Measurements from ENCODE around the gene MEN1. TPM values are rescaled to one million over a fixed set of nuclear protein-coding genes. Genes with fewer than 3 reads are reported as not detected.

Gene MEN1
- total RNA-seq, 1 donor from 2014 or later = 23.5 TPM

- H3K4me3 ChIP-seq (ENCODE audit: low read depth, low read length) = no peak overlapping the region
- TF ChIP-seq, protein P1, sequence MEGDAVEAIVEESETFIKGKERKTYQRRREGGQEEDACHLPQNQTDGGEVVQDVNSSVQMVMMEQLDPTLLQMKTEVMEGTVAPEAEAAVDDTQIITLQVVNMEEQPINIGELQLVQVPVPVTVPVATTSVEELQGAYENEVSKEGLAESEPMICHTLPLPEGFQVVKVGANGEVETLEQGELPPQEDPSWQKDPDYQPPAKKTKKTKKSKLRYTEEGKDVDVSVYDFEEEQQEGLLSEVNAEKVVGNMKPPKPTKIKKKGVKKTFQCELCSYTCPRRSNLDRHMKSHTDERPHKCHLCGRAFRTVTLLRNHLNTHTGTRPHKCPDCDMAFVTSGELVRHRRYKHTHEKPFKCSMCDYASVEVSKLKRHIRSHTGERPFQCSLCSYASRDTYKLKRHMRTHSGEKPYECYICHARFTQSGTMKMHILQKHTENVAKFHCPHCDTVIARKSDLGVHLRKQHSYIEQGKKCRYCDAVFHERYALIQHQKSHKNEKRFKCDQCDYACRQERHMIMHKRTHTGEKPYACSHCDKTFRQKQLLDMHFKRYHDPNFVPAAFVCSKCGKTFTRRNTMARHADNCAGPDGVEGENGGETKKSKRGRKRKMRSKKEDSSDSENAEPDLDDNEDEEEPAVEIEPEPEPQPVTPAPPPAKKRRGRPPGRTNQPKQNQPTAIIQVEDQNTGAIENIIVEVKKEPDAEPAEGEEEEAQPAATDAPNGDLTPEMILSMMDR (conservative IDR thresholded peaks at IDR 0.05; ENCODE audit: low read depth, low read length) = no peak
- DNase-seq (ENCODE audit: low read depth) = no peak
Measured at GRCh38 chr11:64839887-64840782, 29.8 kb upstream of the MEN1 start.

DNA sequence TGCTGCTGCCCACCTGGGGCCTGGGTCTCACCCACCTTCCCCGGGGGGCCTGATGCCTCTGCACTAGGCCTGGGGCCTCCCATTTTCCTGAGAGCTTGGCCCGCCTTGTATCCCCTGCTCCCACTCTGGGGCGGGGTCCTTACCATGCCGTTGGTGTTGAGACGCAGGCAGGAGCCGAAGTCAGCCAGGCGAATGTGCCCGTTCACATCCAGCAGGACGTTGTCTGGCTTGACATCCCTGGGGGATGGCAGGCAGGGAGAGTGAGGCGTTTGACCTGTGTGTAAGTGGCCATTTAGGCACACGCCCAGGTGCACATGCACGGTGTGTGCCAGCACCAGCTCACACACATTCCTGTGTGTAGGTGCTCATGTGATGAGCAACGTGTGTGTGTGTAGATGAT lies 29.0 kb upstream of the MEN1 start:
- no peak for DNase-seq (ENCODE audit: low read depth)
- no peak overlapping the region for H3K4me3 ChIP-seq (ENCODE audit: low read depth, low read length)
- TF ChIP-seq, protein P1 (conservative IDR thresholded peaks at IDR 0.05; ENCODE audit: low read depth, low read length) = no peak

- TF ChIP-seq, protein P1 (conservative IDR thresholded peaks at IDR 0.05; ENCODE audit: low read depth, low read length) = no peak
- no peak for DNase-seq (ENCODE audit: low read depth)
- no peak overlapping the region for H3K4me3 ChIP-seq (ENCODE audit: low read depth, low read length)
Measured at GRCh38 chr11:64838600-64839334, 28.4 kb upstream of the MEN1 start.

DNA sequence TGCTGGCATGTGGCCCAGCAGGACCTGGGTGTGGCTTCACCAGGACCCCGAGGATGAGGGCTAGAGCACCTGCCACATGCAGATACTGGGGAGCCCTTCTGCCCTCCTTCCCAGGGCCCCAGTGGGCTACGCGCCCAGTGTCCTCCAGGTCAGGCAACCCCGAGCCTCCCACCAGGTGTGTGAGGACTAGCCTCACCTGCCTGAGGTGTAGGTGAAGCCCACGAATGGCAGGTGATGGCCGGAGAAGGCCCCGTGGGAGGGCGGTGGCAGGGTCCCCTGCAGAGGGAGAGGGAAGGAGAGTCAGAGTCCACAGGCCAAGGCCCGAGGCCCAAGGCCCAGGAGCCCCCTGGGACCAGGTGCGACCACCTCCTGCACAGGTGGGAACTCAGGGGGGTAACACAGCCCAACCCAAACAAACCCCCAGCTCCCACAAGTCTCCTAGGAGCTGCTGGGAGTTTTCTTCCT lies 27.6 kb upstream of the MEN1 start:
- no peak overlapping the region for H3K4me3 ChIP-seq (ENCODE audit: low read depth, low read length)
- DNase-seq (ENCODE audit: low read depth) = no peak
- TF ChIP-seq, protein P1 (conservative IDR thresholded peaks at IDR 0.05; ENCODE audit: low read depth, low read length) = no peak

DNA sequence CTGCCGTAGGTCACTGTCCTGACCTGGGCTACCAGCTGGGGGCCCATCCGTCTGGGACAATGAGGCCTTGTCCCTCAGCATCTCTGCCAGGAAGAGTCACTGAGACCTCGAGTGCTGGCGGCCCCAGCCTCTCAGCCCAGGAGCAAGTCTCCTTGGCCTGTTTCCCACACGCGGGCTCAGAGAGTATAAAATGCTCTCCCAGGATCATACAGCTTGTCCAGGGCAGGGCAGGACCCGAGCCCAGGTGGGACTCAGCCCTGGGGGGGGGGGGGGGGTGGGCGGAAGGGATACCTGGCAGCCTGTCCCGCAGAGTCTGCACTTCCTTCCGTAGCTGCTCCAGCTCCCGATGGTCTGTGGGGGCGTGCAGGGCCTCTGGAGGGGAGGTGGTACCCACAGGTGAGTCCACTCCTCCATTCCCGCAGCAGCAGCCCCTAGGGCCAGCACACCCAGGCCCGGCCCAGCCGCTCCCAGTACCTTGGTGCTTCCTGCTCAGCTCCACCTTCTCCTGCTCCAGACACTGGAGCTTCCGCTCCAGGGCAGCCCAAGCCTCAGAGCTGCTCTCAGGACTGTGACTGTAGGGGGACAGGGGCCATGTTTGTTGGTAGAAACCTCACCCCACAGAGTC lies 26.2 kb upstream of the MEN1 start:
- DNase-seq (ENCODE audit: low read depth) = no peak
- TF ChIP-seq, protein P1 (conservative IDR thresholded peaks at IDR 0.05; ENCODE audit: low read depth, low read length) = no peak
- no peak overlapping the region for H3K4me3 ChIP-seq (ENCODE audit: low read depth, low read length)

GRCh38 chr11:64835616-64836447 lies 25.5 kb upstream of the MEN1 start:
- no peak for DNase-seq (ENCODE audit: low read depth)
- TF ChIP-seq, protein P1 (conservative IDR thresholded peaks at IDR 0.05; ENCODE audit: low read depth, low read length) = no peak
- no peak overlapping the region for H3K4me3 ChIP-seq (ENCODE audit: low read depth, low read length)

Measured in epithelial cell of proximal tubule (primary cell).